ENCODE data around the gene KIRREL1.
A peak's percentile ranks its signal among the peaks of the same experiment; 100 is the strongest.

KIRREL1 gene

GRCh38 chr1:158075078-158075477, 81.6 kb downstream of the KIRREL1 start:
- DNase-seq (ENCODE audit: low read depth), result no peak

GRCh38 chr1:158076441-158076840, 83.0 kb downstream of the KIRREL1 start:
- DNase-seq (ENCODE audit: low read depth), result no peak

GRCh38 chr1:158077411-158078256, 84.2 kb downstream of the KIRREL1 start:
- no peak for DNase-seq (ENCODE audit: low read depth)

GRCh38 chr1:158078569-158079080, 85.2 kb downstream of the KIRREL1 start:
- no peak for DNase-seq (ENCODE audit: low read depth)

GRCh38 chr1:158080066-158080465, 86.6 kb downstream of the KIRREL1 start:
- DNase-seq (ENCODE audit: low read depth), result no peak

- no peak for DNase-seq (ENCODE audit: low read depth)
Observed at GRCh38 chr1:158084336-158084735, 90.9 kb downstream of the KIRREL1 start.

GRCh38 chr1:158084747-158085146, 91.3 kb downstream of the KIRREL1 start:
- no peak for DNase-seq (ENCODE audit: low read depth)

GRCh38 chr1:158087320-158087927, 94.0 kb downstream of the KIRREL1 start:
- peak; percentile 85 for DNase-seq (ENCODE audit: low read depth)

- no peak for DNase-seq (ENCODE audit: low read depth)
Observed at GRCh38 chr1:158089476-158089875, 96.0 kb downstream of the KIRREL1 start.

GRCh38 chr1:158089925-158090637, 96.6 kb downstream of the KIRREL1 start:
- DNase-seq (ENCODE audit: low read depth), result no peak

- DNase-seq (ENCODE audit: low read depth), result no peak
Observed at GRCh38 chr1:158093376-158093775, 99.9 kb downstream of the KIRREL1 start.

GRCh38 chr1:158094571-158094970, 101.1 kb downstream of the KIRREL1 start:
- DNase-seq (ENCODE audit: low read depth), result no peak

GRCh38 chr1:158095737-158096335, 102.4 kb downstream of the KIRREL1 start:
- DNase-seq (ENCODE audit: low read depth), result peak; percentile 59

GRCh38 chr1:158098256-158098655, 104.8 kb downstream of the KIRREL1 start:
- no peak for DNase-seq (ENCODE audit: low read depth)

- DNase-seq (ENCODE audit: low read depth), result no peak
Observed at GRCh38 chr1:158099185-158099584, 105.7 kb downstream of the KIRREL1 start.

- no peak for DNase-seq (ENCODE audit: low read depth)
Observed at GRCh38 chr1:158100498-158100897, 107.1 kb downstream of the KIRREL1 start.

GRCh38 chr1:158101455-158101854, 108.0 kb downstream of the KIRREL1 start:
- peak; percentile 28 for DNase-seq (ENCODE audit: low read depth)

- DNase-seq (ENCODE audit: low read depth), result peak; percentile 89
Observed at GRCh38 chr1:158101927-158102326, 108.5 kb downstream of the KIRREL1 start.

- DNase-seq (ENCODE audit: low read depth), result no peak
Observed at GRCh38 chr1:158102881-158103674, 109.6 kb downstream of the KIRREL1 start.

GRCh38 chr1:158103861-158104522, 110.5 kb downstream of the KIRREL1 start:
- no peak for DNase-seq (ENCODE audit: low read depth)

GRCh38 chr1:158104891-158105290, 111.4 kb downstream of the KIRREL1 start:
- no peak for DNase-seq (ENCODE audit: low read depth)

All from ELR (cell line).